NCI-H1694 treated with DMSO at 0.1 percent for 48 hours (cell line): ENCODE measurements around the gene KMT2C.
"Not testable (repeated sequence)": the region's sequence is repeated elsewhere in the genome, so short reads cannot be mapped to it uniquely, and the experiment has no call there.

Experiments used
- DNase-seq: peaks from one replicate; lab custom pipeline; 2025; lab: John Stamatoyannopoulos, UW

KMT2C gene

GRCh38 chr7:152435384-152436110, at the start of gene KMT2C:
KMT2C (minus strand) TSS chr7:152436003; CDS start chr7:152435786, 217 bp downstream.
- no peak for DNase-seq

GRCh38 chr7:152481082-152481481, 45.3 kb upstream of the KMT2C start:
- DNase-seq: no peak

DNA sequence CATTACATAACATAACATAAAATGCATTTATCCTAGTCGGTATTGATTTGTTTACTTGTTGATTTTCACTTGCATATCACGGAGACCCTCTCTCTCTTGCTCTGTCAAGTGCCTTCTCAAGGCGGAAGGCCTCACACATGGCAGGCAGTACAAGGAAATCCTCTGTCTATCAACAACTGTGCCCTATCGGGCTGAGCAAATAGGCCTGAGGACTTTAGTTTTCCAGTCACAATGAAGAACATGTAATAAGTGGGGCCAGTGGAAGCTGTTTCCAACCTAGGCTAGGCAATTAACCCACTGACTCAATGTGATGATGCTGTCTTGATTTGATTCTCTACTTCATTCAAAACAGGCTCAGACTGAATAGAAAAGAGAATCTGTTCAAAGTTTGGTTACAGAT, 44.9 kb upstream of the KMT2C start:
- DNase-seq: no peak

GRCh38 chr7:152479595-152479994, 43.8 kb upstream of the KMT2C start:
- no peak for DNase-seq

GRCh38 chr7:152478140-152478539, 42.3 kb upstream of the KMT2C start:
- DNase-seq: no peak

- DNase-seq: no peak
Measured at GRCh38 chr7:152477079-152477478, 41.3 kb upstream of the KMT2C start.

DNA sequence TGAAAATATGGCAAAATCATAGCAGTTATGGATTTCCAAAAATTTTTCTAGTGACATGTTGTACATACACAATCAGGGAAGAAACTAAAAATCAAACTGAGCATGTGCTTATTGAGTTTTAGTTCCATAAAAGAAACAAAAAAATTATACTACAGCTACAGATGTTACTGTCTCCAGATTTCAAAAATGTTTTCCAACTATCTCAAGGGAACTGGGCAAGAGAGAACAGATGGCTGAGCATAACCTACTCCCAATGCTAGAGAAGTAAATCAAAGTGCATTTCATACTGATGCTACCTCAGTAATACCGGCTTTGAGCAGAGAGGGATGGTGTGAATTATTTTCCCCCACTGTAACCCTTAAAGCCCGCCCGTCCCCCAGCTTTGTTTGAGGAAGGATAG, 40.7 kb upstream of the KMT2C start:
- DNase-seq: no peak

- DNase-seq: not testable (repeated sequence)
Measured at GRCh38 chr7:152471023-152471620, 35.3 kb upstream of the KMT2C start.

- DNase-seq: not testable (repeated sequence)
Measured at GRCh38 chr7:152470251-152471022, 34.6 kb upstream of the KMT2C start.

- not testable (repeated sequence) for DNase-seq
Measured at GRCh38 chr7:152469576-152469975, 33.8 kb upstream of the KMT2C start.

- DNase-seq: no peak
Measured at GRCh38 chr7:152467225-152467624, 31.4 kb upstream of the KMT2C start.

- no peak for DNase-seq
Measured at GRCh38 chr7:152465119-152465387, 29.2 kb upstream of the KMT2C start.

DNA sequence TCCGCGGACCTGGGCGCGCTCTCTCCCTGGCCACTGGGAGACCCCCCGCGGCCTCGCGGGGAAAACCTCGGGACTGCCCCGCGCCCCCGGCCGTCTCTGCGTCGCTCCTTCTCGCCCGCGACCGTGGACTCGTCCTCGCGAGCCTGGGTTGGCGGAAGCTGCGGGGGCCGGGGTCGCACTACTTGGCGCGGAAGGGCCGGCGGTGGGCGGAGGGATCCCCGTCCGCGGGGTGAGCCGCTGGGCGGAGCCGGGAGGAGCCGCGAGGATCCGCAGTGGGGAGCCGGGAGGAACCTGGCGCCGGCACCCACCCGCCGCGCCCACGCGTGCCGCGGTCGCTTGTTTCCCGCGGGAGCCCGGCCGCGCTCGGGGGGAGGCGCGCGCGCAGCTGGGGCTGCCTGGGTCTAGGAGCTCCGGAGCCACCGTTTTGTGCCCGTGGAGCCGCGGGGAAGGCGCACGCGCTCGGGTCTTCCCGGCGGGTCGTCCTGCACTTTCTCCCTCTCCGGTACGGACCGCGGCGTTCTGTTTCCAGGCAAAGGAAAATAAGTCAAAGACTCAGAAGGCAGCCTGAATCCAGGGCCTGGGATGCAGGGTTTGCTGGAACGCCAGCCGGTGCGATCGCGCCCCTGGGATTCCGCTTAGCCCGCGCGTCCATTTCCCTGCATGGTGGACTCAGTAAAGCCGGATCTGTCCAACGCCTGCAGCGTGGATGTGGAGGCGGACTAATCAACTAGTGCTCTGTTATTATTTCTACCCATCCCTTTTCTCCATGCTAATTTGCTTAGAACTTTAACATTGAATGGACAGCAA, 28.7 kb upstream of the KMT2C start:
- peak; percentile 49 for DNase-seq

GRCh38 chr7:152463709-152464311, 28.0 kb upstream of the KMT2C start:
- peak; percentile 97 for DNase-seq

- DNase-seq: no peak
Measured at GRCh38 chr7:152462995-152463708, 27.3 kb upstream of the KMT2C start.

GRCh38 chr7:152459724-152460251, 24.0 kb upstream of the KMT2C start:
- DNase-seq: no peak

GRCh38 chr7:152451356-152451755, 15.6 kb upstream of the KMT2C start:
- DNase-seq: no peak

- not testable (repeated sequence) for DNase-seq
Measured at GRCh38 chr7:152445386-152446008, 9.7 kb upstream of the KMT2C start.

DNA sequence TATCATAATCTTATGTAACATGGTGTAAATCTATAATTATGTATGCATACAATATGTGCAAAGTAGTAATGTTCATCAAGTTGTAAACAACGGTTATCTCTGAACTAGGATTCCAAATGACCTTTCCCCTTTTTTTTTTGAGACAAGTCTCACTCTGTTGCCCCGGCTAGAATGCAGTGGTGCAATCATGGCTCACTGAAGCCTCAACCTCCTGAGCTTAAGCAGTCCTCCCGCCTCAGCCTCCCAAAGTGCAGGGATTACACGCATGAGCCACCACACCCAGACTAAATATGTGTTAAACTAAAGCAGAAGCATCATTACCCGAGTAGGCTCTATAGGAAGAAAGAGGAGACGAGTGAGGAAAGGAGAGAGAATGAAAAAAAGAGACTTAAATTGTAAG, 7.8 kb upstream of the KMT2C start:
- DNase-seq: no peak

GRCh38 chr7:152442330-152442835, 6.6 kb upstream of the KMT2C start:
- no peak for DNase-seq
